SK-N-MC (cell line): Measurements from ENCODE around the gene ATP2B1.

Source experiments
- DNase-seq: peaks from one replicate; pipeline ENCODE4 v3.0.0-alpha.2; 2011; ENCODE audit warnings: low read depth, low spot score
- H3K27ac ChIP-seq: fragments of 200-600 bp; sonication (generic); 2 replicates; pipeline ENCODE4 v1.5.1; 2016; ENCODE audit warnings: mixed run types
- H3K36me3 ChIP-seq: fragments of 200-600 bp; sonication (generic); 2 replicates; pipeline ENCODE4 v1.6.1; 2017; ENCODE audit warnings: antibody characterized with exemption, low read length, mixed read lengths; ENCODE audit not compliant: insufficient read depth
- H3K4me3 ChIP-seq: fragments of 200-600 bp; sonication (generic); 2 replicates; pipeline ENCODE4 v1.5.1; 2016
- H3K9ac ChIP-seq: fragments of 200-600 bp; sonication (generic); 2 replicates; pipeline ENCODE4 v1.8.0; 2017; ENCODE audit warnings: mixed run types, mixed read lengths; ENCODE audit not compliant: insufficient read length
- H3K9me3 ChIP-seq: fragments of 200-600 bp; sonication (generic); 2 replicates; pipeline ENCODE4 v1.6.1; 2017; ENCODE audit warnings: low read depth, mild to moderate bottlenecking, antibody characterized with exemption, low read length, moderate library complexity, mixed read lengths
- EZH2 ChIP-seq: fragments of 200-600 bp; sonication (generic); IDR thresholded peaks from one replicate; pipeline ENCODE4 v1.6.1; 2017; ENCODE audit warnings: antibody characterized with exemption
- FOXP2 ChIP-seq: optimal IDR thresholded peaks from 2 replicates; pipeline ENCODE3; 2011; ENCODE audit warnings: mild to moderate bottlenecking, moderate library complexity; ENCODE audit not compliant: insufficient read depth; ENCODE audit errors: extremely low read length, control extremely low read depth
- POLR2AphosphoS5 ChIP-seq: IDR thresholded peaks from 2 replicates; pipeline ENCODE4 v1.6.1; 2012; ENCODE audit warnings: mild to moderate bottlenecking, low read depth, low read length, borderline replicate concordance

ATP2B1 gene

DNA sequence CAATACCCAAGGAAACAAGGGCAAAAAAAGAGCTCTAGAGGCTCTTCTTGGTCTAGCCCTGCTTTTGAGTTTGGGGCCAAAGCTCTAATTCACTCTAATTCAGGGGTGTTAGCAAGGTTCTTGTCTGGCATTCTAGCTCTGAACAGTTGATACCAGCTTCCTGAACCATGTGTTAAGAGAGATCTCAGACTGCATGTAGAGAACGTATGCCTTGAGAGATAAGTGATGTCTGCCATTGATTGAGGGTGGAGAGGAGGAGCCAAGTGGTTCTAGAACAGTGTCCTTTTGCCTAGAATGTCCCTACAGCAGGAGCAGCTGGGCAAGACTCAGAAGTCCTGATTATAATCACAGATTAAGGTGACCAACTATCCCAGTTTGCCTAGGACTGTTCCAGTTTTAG lies 164.6 kb downstream of the ATP2B1 start:
- H3K36me3 ChIP-seq: no peaks in the 10 kb centered on the region
- no peak overlapping the region for H3K9ac ChIP-seq
- H3K27ac ChIP-seq: no peak overlapping the region
- H3K4me3 ChIP-seq: no peak overlapping the region
- H3K9me3 ChIP-seq: no peaks in the 10 kb centered on the region
- no peak for DNase-seq
- TF ChIP-seq FOXP2: no peak
- no peak for TF ChIP-seq POLR2AphosphoS5
- no peak for TF ChIP-seq EZH2

DNA sequence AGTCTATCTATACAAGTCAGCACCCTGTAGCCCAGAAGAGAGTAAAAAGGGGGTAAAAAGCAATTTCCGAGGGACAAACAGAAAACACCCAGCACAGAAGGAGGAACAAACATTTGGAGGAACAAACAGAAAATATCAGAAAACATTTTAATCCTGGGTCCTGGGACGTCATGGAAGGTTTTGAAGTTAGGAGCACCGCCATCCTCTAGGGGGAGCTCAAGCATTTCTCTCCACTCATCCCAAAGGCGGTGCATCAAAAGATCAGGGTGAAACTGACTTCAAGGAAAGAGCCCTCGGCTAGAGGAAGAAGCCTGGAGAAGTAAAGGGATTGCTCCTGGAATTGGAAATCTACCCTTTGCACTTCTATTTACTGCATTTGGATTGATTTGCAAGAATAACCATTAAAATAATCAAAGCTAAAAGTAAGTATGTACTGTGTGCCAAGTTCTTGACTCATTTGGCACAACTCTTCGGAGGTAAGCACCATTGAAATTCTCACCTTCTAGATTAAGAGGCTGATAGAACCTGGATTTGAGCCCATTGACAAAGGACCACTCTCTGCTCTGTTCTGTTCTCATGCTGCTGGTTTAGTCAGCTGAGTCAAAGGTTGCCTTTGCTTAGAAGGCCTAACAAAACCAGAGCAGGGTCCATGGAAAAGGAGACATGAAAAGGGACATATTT lies 165.6 kb downstream of the ATP2B1 start:
- Histone ChIP-seq H3K9ac (no peak overlapping the region), H3K36me3 (no peaks in the 10 kb centered on the region), H3K4me3 (no peak overlapping the region), H3K9me3 (no peaks in the 10 kb centered on the region), H3K27ac (no peak overlapping the region)
- TF ChIP-seq FOXP2 (no peak), POLR2AphosphoS5 (no peak), EZH2 (no peak)
- DNase-seq: no peak

DNA sequence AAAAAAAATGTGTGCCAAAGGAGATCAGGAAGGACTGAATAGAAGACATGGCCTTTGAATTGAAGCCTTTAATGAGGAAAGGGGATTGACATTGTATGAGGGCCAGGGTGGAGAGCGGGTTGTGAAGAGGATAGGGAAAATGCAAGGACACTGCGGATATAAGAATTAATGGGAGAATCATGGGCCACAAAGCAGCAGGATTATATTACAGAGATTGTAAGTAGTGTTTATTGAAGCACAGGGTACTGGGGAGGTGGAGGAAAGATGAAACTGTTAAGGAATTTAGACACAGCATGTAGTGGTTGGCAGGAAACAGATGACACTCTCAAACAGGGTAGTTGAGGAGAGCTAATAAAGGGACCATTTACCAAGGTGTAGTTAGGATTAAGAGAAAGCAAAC lies 166.4 kb downstream of the ATP2B1 start:
- no peak overlapping the region for H3K4me3 ChIP-seq
- no peaks in the 10 kb centered on the region for H3K9me3 ChIP-seq
- DNase-seq: no peak
- no peak overlapping the region for H3K27ac ChIP-seq
- H3K9ac ChIP-seq: no peak overlapping the region
- TF ChIP-seq FOXP2: no peak
- TF ChIP-seq EZH2: no peak
- no peak for TF ChIP-seq POLR2AphosphoS5
- H3K36me3 ChIP-seq: no peaks in the 10 kb centered on the region

DNA sequence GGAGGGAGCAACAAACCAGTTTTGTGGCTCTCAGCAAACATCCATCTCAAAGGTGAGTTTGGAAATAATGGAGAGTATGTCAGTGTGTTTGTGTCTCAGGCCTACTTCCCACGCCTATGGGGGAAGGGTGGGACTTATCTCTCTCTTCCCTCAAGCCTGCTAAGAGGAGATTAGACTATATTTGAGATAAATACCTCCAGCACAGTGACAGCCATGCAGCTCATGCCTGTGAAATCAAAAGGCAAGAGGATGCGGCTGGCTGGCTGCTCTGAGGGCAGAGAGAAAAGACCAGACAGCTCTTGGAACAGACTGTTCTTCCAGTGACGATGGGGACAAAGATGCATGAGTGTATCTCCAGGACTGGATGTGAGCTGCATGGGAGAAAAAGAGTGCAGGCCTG lies 168.1 kb downstream of the ATP2B1 start:
- TF ChIP-seq POLR2AphosphoS5: no peak
- TF ChIP-seq FOXP2: no peak
- TF ChIP-seq EZH2: no peak
- DNase-seq: no peak
- H3K9ac ChIP-seq: no peak overlapping the region
- H3K9me3 ChIP-seq: no peaks in the 10 kb centered on the region
- H3K27ac ChIP-seq: no peak overlapping the region
- no peak overlapping the region for H3K4me3 ChIP-seq
- H3K36me3 ChIP-seq: no peaks in the 10 kb centered on the region

DNA sequence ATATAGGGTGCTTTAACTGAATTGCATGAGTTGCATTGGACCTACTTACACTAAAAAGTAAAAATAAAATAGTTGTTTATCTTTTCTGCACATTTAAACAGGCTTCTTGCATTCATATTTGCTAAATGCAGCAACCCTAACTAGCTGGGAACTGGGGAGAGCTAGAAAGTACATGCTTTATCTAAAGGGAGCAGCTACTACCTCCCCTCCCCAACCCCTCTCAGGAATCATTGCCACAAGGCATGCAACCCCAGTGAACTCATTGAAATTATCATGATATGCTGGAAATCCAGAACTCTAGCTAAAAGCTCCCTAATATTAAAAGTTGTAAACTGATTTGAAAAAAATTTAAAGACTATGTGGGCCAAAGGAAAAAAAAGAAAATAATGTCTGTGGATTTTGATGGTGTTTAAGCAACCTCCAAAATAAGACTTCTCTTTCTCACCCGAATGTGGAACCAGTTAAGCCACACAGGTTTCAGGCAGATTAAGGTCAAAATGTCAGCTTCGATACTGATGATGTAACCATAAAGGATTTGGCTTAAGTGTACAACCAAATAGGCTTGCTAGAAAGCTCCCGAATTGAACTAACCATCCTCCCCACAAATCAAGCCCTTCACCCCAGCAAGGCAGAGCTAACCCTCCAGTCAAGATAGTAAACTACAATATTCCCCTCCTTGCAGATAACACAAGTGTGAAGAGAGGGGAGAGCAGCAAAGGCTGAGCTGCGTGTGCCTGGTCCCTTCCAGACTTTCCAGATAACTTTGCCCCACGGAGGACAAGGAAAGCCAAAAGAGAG lies 169.0 kb downstream of the ATP2B1 start:
- no peaks in the 10 kb centered on the region for H3K36me3 ChIP-seq
- TF ChIP-seq POLR2AphosphoS5 (no peak), EZH2 (no peak), FOXP2 (no peak)
- DNase-seq: no peak
- no peak overlapping the region for H3K4me3 ChIP-seq
- H3K27ac ChIP-seq: no peak overlapping the region
- H3K9ac ChIP-seq: no peak overlapping the region
- no peaks in the 10 kb centered on the region for H3K9me3 ChIP-seq

DNA sequence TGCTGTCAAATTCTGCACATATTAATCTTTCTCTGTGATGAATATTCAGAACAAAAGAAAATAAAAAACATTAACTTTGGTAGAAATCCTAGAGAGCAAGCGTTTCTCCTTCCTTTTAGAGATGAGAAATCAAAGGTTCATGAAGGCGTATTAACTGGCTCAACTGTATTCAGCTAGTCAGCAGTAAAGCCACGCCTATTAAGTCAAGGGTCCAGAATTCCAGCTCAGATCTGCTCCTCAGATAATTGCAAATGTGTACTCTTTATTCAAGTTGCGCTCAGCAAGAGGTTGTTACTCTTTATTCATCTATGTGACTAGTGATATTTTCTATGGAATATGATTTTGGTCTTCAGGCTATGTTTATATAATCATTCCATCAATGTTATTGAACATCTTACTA lies 169.7 kb downstream of the ATP2B1 start:
- no peaks in the 10 kb centered on the region for H3K36me3 ChIP-seq
- H3K9ac ChIP-seq: no peak overlapping the region
- H3K9me3 ChIP-seq: no peaks in the 10 kb centered on the region
- no peak overlapping the region for H3K4me3 ChIP-seq
- TF ChIP-seq EZH2: no peak
- no peak for TF ChIP-seq POLR2AphosphoS5
- no peak for TF ChIP-seq FOXP2
- no peak for DNase-seq
- H3K27ac ChIP-seq: no peak overlapping the region
